A549 (cell line): ENCODE measurements around the gene KLHL9. TPM values are rescaled to one million over a fixed set of nuclear protein-coding genes. Genes with fewer than 3 reads are reported as not detected.

Experiments used
- BCL3 ChIP-seq: fragments of >200 bp; sonication (Bioruptor Twin); formaldehyde crosslinking; IDR thresholded peaks from 3 replicates; pipeline ENCODE4 v1.6.1; 2016
- BHLHE40 ChIP-seq: IDR thresholded peaks from 2 replicates; pipeline ENCODE4 v1.6.1; 2012; ENCODE audit warnings: low read depth, low read length, inconsistent platforms
- CBX2 ChIP-seq: fragments of 200-600 bp; sonication (generic); IDR thresholded peaks from 2 replicates; pipeline ENCODE4 v1.6.1; 2016; ENCODE audit warnings: low read depth, mild to moderate bottlenecking, borderline replicate concordance
- CBX8 ChIP-seq: fragments of 200-600 bp; sonication (generic); IDR thresholded peaks from 2 replicates; pipeline ENCODE4 v1.6.1; 2016
- CTCF ChIP-seq: fragments of >200 bp; sonication (Bioruptor Twin); formaldehyde crosslinking; IDR thresholded peaks from 3 replicates; pipeline ENCODE4 v1.5.1; 2016
- EHF ChIP-seq: fragments of 250-450 bp; sonication (Bioruptor Pico); IDR thresholded peaks from 2 replicates; pipeline ENCODE4 v1.5.0; 2020; ENCODE audit warnings: mild to moderate bottlenecking
- EHMT2 ChIP-seq: fragments of 200-600 bp; sonication (generic); IDR thresholded peaks from 2 replicates; pipeline ENCODE4 v1.6.1; 2016; ENCODE audit warnings: antibody characterized with exemption, low read depth, mild to moderate bottlenecking, moderate library complexity
- EP300 ChIP-seq, 2 experiments: fragments of >200 bp; sonication (Bioruptor Twin); formaldehyde crosslinking; IDR thresholded peaks; 2 replicates in 1 of 2; 3 replicates in 1 of 2; pipeline ENCODE4 v1.6.1; 2016 to 2017
- ESRRA ChIP-seq: fragments of 150-350 bp; IDR thresholded peaks from 2 replicates; pipeline ENCODE4 v1.6.1; 2014; ENCODE audit warnings: mild to moderate bottlenecking, low read length, borderline replicate concordance
- FOXS1 ChIP-seq: fragments of 250-450 bp; sonication (Bioruptor Pico); IDR thresholded peaks from 2 replicates; pipeline ENCODE4 v1.5.0; 2020; ENCODE audit warnings: mild to moderate bottlenecking, moderate library complexity
- GATA3 ChIP-seq: IDR thresholded peaks from 2 replicates; pipeline ENCODE4 v1.6.1; 2012; ENCODE audit warnings: borderline replicate concordance
- HEYL ChIP-seq: fragments of 250-450 bp; sonication (Bioruptor Pico); IDR thresholded peaks from 2 replicates; pipeline ENCODE4 v1.8.0; 2021; ENCODE audit warnings: mild to moderate bottlenecking, moderate library complexity
- HOXA7 ChIP-seq: fragments of 250-450 bp; sonication (Bioruptor Pico); IDR thresholded peaks from 2 replicates; pipeline ENCODE4 v1.5.0; 2020; ENCODE audit warnings: mild to moderate bottlenecking, moderate library complexity
- HOXB13 ChIP-seq: fragments of 250-450 bp; sonication (Bioruptor Pico); IDR thresholded peaks from 2 replicates; pipeline ENCODE4 v1.5.0; 2020; ENCODE audit warnings: low read depth, mild to moderate bottlenecking, moderate library complexity
- JUNB ChIP-seq: fragments of >200 bp; sonication (Bioruptor Twin); formaldehyde crosslinking; IDR thresholded peaks from 2 replicates; pipeline ENCODE4 v1.6.1; 2016
- KDM1A ChIP-seq: fragments of 200-600 bp; sonication (generic); IDR thresholded peaks from 2 replicates; pipeline ENCODE4 v1.6.1; 2016; ENCODE audit warnings: low read depth, mild to moderate bottlenecking
- KDM5A ChIP-seq: fragments of 200-600 bp; sonication (generic); IDR thresholded peaks from 2 replicates; pipeline ENCODE4 v1.6.1; 2016; ENCODE audit warnings: antibody characterized with exemption, mild to moderate bottlenecking
- PBX3 ChIP-seq: IDR thresholded peaks from 2 replicates; pipeline ENCODE4 v1.6.1; 2012
- POLR2A ChIP-seq: IDR thresholded peaks from 2 replicates; pipeline ENCODE4 v1.6.1; 2012; ENCODE audit warnings: mild to moderate bottlenecking, low read length
- POLR2AphosphoS2 ChIP-seq: conservative IDR thresholded peaks from 2 replicates; pipeline ENCODE4 v1.6.1; 2012; ENCODE audit warnings: low read length, improper control_type of control experiment, inconsistent platforms
- RARB ChIP-seq: fragments of 250-450 bp; sonication (Bioruptor Pico); IDR thresholded peaks from 2 replicates; pipeline ENCODE4 v1.8.0; 2021; ENCODE audit warnings: mild to moderate bottlenecking, moderate library complexity
- REST ChIP-seq: fragments of 200-600 bp; sonication (generic); IDR thresholded peaks from 2 replicates; pipeline ENCODE4 v1.6.1; 2016; ENCODE audit warnings: antibody characterized with exemption, mild to moderate bottlenecking, moderate library complexity
- ZFP36 ChIP-seq: fragments of 450-650 bp; IDR thresholded peaks from 2 replicates; pipeline ENCODE4 v1.6.1; 2014; ENCODE audit warnings: borderline replicate concordance; ENCODE audit not compliant: partially characterized antibody
- ZNF302 ChIP-seq: fragments of 250-450 bp; sonication (Bioruptor Pico); IDR thresholded peaks from 2 replicates; pipeline ENCODE4 v1.9.0; 2021; ENCODE audit warnings: inconsistent platforms, mild to moderate bottlenecking, moderate library complexity
- polyA plus RNA-seq, 4 experiments: library from polyadenylated mRNA; depleted of rRNA in 3 of 4; stranded (reverse); fragments of >200 nt; fragmentation: RNase III in 1 of 4; extraction: RNeasy Plus Mini Kit Qiagen cat#74134 plus additional on column Dnase treatment in 1 of 4; gene quantifications; 2 replicates in 3 of 4; 3 replicates in 1 of 4; pipeline ENCODE4 v1.2.3, GENCODE V29; 2011 to 2017
- TF ChIP-seq, protein P1 (sequence below): fragments of >200 bp; sonication (Bioruptor Twin); formaldehyde crosslinking; IDR thresholded peaks from 2 replicates; pipeline ENCODE4 v1.6.1; 2016
- TF ChIP-seq, protein P2 (sequence below): IDR thresholded peaks from 2 replicates; pipeline ENCODE4 v1.6.1; 2012

Gene KLHL9
- polyA plus RNA-seq, 2 of the 4 experiments (the other 2 are of a cell fraction), result 18.6 to 27.4 TPM

DNA sequence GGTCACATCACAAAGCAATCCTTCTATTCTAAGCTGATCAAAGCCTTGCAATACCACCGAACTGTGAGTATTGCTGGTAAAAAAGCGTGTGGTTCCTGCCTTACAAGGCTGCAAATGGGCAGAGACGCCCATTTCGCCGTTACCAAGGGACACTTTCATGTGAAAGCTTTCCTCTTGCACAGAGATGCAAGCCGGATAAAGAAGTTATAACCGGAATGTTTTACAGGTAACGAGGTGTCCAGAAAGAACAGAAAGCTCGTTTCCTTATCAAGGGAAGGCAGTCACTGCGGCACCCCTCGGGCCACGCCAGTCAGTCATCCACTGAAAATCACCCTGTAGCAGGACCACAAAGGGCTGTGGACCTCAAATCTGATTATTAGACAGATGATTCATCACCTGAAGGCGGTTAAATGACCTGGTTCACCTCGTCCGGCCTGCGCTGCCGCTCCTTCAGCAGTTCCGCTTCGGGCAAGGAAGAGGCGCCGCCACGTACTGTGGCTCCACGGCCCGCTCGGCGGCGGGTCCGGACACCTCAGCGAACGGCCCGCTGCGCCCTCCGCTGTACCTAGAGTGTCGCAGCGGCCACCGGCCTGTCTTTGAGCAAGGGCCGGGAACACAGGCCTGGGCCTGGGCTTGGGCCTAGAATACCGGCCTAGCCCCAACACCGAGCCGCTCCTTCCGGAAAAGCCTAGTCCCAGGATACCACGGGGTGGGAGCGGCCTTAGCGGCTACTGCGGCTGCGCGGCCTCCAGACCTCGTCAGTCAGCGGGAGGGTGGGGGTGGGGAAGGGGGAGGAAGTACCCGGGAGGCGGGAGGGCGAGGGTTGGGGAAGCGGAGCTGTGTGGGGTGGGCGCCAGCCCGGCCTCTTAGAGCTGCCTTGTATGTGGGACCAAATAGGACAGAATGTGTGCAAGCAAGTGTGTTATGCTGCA lies at the start of gene KLHL9 (continued):
- no peak for TF ChIP-seq EP300 (IDR thresholded peaks at IDR 0.05)
- no peak for TF ChIP-seq PBX3
- no peak for TF ChIP-seq REST
- no peak for TF ChIP-seq JUNB
- no peak for TF ChIP-seq EHMT2
- no peak for TF ChIP-seq ESRRA
- TF ChIP-seq POLR2A, result peak; percentile 71
- TF ChIP-seq, protein P1, sequence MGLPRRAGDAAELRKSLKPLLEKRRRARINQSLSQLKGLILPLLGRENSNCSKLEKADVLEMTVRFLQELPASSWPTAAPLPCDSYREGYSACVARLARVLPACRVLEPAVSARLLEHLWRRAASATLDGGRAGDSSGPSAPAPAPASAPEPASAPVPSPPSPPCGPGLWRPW, result no peak
- TF ChIP-seq HEYL (CRISPR knock-in tag), result no peak
- no peak for TF ChIP-seq FOXS1 (CRISPR knock-in tag)
- TF ChIP-seq ZNF302, result no peak
- no peak for TF ChIP-seq HOXA7 (CRISPR knock-in tag)
- no peak for TF ChIP-seq KDM1A
- no peak for TF ChIP-seq CBX8
- no peak for TF ChIP-seq HOXB13 (CRISPR knock-in tag)
- no peak for TF ChIP-seq RARB (CRISPR knock-in tag)
- TF ChIP-seq ZFP36, result no peak
- peak; percentile 67; the same call in 2 of the 3 replicates for TF ChIP-seq BCL3
- no peak for TF ChIP-seq POLR2AphosphoS2
- TF ChIP-seq CBX2, result no peak
- TF ChIP-seq EHF (CRISPR knock-in tag), result no peak
- TF ChIP-seq KDM5A, result no peak
- no peak for TF ChIP-seq BHLHE40
- TF ChIP-seq GATA3, result no peak
- no peak for TF ChIP-seq CTCF
- TF ChIP-seq, protein P2, sequence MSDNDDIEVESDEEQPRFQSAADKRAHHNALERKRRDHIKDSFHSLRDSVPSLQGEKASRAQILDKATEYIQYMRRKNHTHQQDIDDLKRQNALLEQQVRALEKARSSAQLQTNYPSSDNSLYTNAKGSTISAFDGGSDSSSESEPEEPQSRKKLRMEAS, result peak; percentile 74
